HEK293T (cell line): ENCODE data around the gene CMTM6.

Source experiments
- L3MBTL2 ChIP-seq: fragments of 450-650 bp; conservative IDR thresholded peaks from 2 replicates; pipeline ENCODE4 v1.6.1; 2016; ENCODE audit warnings: mild to moderate bottlenecking
- ZNF384 ChIP-seq: fragments of 450-650 bp; IDR thresholded peaks from 2 replicates; pipeline ENCODE4 v1.6.1; 2016

DNA sequence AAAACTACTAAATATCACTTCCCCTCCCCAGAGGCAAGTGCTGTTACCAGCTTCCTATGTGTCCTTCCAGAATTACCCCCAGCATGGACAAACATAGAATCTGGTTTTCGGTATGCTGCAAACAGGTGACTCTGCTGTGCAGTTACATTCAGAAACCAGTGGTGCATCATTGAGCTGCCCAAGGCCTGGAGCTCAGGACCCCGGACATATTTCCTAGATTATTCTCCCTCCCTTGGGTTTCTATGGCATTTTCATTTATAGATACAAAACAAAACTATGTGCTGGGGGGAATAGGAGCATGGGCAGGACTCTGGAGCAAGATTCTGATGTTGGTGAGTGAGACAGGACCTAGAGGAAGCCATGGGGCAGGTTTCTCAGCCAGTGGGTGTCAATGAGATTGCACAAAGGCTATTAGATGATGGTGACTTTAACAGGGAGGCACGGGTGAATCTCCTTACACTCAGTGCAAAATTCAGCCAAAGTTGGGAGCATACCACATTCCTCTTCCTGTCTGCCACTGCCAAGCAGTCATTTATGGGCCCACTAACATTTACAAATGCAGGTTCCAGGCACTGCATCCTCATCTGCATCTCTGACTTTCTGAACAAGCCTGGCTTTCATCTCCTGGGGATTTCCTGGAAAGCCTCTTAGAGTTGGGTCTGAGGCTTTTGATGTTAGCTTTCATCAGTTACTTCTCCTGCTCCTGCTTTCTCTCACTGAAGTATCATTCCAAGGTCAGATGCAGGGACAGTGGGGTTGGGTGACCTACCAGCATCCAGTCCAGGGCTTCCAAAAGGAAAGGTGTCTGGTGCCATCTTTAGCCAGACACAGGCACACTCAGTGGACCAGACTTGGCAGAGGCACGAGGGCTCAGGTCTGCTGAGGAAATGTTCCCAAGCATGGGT is 66.5 kb downstream of the CMTM6 start:
- TF ChIP-seq L3MBTL2 = no peak
- no peak for TF ChIP-seq ZNF384
